Bronchial epithelial cell (primary cell): ENCODE results near the gene PEMT. TPM values are rescaled to one million over a fixed set of nuclear protein-coding genes. Genes with fewer than 3 reads are reported as not detected.

Source experiments
- DNase-seq: peaks from one replicate; pipeline ENCODE4 v3.0.0-alpha.2; 2010; ENCODE audit warnings: low read depth
- FAIRE-seq: peaks from 2 replicates; lab custom pipeline; 2011; peaks lifted over from hg19 to GRCh38; lab: Jason Lieb, UNC
- H3K27me3 ChIP-seq: 2 replicates; pipeline ENCODE4 v1.5.1; 2011; ENCODE audit warnings: low read length; ENCODE audit not compliant: control insufficient read depth, insufficient read depth
- H3K36me3 ChIP-seq: 2 replicates; pipeline ENCODE4 v1.5.1; 2011; ENCODE audit warnings: low read length; ENCODE audit not compliant: control insufficient read depth, insufficient read depth
- H3K4me3 ChIP-seq: 2 replicates; pipeline ENCODE4 v1.5.1; 2011; ENCODE audit warnings: mild to moderate bottlenecking, low read depth, low read length, control low read depth
- CTCF ChIP-seq: IDR thresholded peaks from 2 replicates; pipeline ENCODE4 v1.5.1; 2011; ENCODE audit warnings: mild to moderate bottlenecking, moderate library complexity, low read length, control low read depth, inconsistent platforms; ENCODE audit not compliant: insufficient read depth, severe bottlenecking
- total RNA-seq: library from RNA; depleted of rRNA; stranded (reverse); fragments of >200 nt; gene quantifications from 2 replicates; pipeline ENCODE4 v1.2.1, GENCODE V29; 2014

The PEMT gene
- total RNA-seq, 1 donor from 2014 or later = 23.4 TPM

- H3K36me3 ChIP-seq = no peaks in the 10 kb centered on the region
- TF ChIP-seq CTCF = no peak
- no peak overlapping the region for H3K4me3 ChIP-seq
- peak; percentile 14 for DNase-seq
- FAIRE-seq = no peak
- peaks cover 3% of the 10 kb centered on the region for H3K27me3 ChIP-seq
Observed at GRCh38 chr17:17510456-17511292, 80.8 kb downstream of the PEMT start.

GRCh38 chr17:17509601-17510425 is 81.7 kb downstream of the PEMT start:
- no peak for FAIRE-seq
- no peak overlapping the region for H3K4me3 ChIP-seq
- no peak for DNase-seq
- no peaks in the 10 kb centered on the region for H3K36me3 ChIP-seq
- TF ChIP-seq CTCF = no peak
- peaks cover 3% of the 10 kb centered on the region for H3K27me3 ChIP-seq

GRCh38 chr17:17508646-17509591 is 82.6 kb downstream of the PEMT start:
- FAIRE-seq (peak; percentile 73), DNase-seq (no peak)
- Histone ChIP-seq H3K27me3 (peaks cover 3% of the 10 kb centered on the region), H3K4me3 (no peak overlapping the region), H3K36me3 (no peaks in the 10 kb centered on the region)
- TF ChIP-seq CTCF = no peak

GRCh38 chr17:17508019-17508535 is 83.4 kb downstream of the PEMT start:
- FAIRE-seq (no peak), DNase-seq (no peak)

More at GRCh38 chr17:17508019-17508535, 83.4 kb downstream of the PEMT start:
- TF ChIP-seq CTCF = no peak
- peaks cover 2% of the 10 kb centered on the region for H3K27me3 ChIP-seq
- H3K4me3 ChIP-seq = no peak overlapping the region
- H3K36me3 ChIP-seq = no peaks in the 10 kb centered on the region
